Activated T-helper 2 cell treated with anti-CD3 and anti-CD28 coated beads, Interferon-gamma antibody, Interleukin-2, Interleukin-4, amounts not matched to agents 10 μg/mL and 5 μg/mL and 100 μg/mL, durations not matched to agents 14 hours and 24 hours and 36 hours (primary cell): ENCODE data around the gene PLP2. TPM values are rescaled to one million over a fixed set of nuclear protein-coding genes. Genes with fewer than 3 reads are reported as not detected.

ENCODE experiments used
- DNase-seq: peaks from one replicate; pipeline ENCODE4 v3.0.0; 2021; ENCODE audit warnings: low spot score
- H3K27ac Mint-ChIP-seq: one replicate; pipeline ENCODE4 v1.8.0; 2021; ENCODE audit warnings: mixed read lengths
- H3K27me3 Mint-ChIP-seq: one replicate; pipeline ENCODE4 v1.8.0; 2021; ENCODE audit warnings: low read depth, mixed read lengths
- H3K36me3 Mint-ChIP-seq: one replicate; pipeline ENCODE4 v1.8.0; 2021; ENCODE audit warnings: low read depth, mixed read lengths
- H3K4me1 Mint-ChIP-seq: one replicate; pipeline ENCODE4 v1.8.0; 2021; ENCODE audit warnings: low read depth, mixed read lengths
- H3K4me3 Mint-ChIP-seq: one replicate; pipeline ENCODE4 v1.8.0; 2021; ENCODE audit warnings: low read depth, mild to moderate bottlenecking, moderate library complexity, mixed read lengths
- H3K9me3 Mint-ChIP-seq: one replicate; pipeline ENCODE4 v1.8.0; 2021; ENCODE audit warnings: mixed read lengths
- intact Hi-C: fragments of 100-400 bp; cut with micrococcal nuclease; formaldehyde crosslinking; loops from one replicate; pipeline ENCODE4 v1.15.1; 2023
- total RNA-seq: library from RNA; stranded (reverse); gene quantifications from 2 replicates; pipeline ENCODE4 v1.2.3, GENCODE V29; 2022

PLP2 gene
- total RNA-seq, 1 donor from 2014 or later, result 116 TPM

DNA sequence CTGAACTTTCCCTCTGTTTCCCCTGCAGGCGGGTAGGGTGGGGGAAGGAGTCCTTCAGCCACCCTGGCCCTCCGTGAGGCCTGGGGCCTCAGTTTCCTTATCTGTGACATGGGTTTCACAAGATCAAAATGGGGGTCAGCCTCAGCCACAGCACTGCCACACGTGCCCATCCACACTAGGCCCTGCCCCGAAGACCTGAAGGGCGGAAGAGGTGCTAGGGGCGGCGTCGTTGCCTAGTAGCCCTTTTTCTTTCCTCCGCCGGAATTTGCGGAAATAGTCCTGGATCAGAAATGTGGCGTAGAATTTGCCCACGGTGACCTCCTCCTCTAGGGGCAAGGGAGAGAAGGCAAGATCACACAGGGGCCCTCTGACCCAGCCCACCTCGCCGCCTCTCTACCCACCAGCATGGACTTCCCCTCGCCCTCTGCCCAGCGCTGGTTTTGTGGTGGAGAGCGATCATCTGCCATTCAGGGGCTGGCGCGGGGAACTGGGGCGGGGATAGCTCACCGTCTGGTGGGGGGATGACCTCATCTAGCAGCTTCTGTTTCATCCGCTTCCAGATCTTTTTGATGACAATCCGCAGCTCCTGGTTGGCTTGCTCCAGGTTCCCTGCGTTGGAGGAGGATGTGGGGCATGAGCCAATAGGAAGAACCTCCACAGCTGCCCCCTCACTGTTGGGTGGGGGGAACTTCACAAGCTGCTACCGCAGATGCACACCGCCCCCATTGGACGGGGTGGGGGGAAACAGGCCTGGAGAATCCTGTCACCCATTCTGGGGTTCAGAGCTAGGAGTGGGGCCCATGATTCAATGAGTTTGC, 37.9 kb downstream of the PLP2 start:
- H3K27me3 Mint-ChIP-seq, result no peaks in the 10 kb centered on the region
- no peak overlapping the region for H3K27ac Mint-ChIP-seq
- H3K4me3 Mint-ChIP-seq, result no peak overlapping the region
- H3K36me3 Mint-ChIP-seq, result no peaks in the 10 kb centered on the region
- no peak for DNase-seq
- H3K9me3 Mint-ChIP-seq, result no peaks in the 10 kb centered on the region
- H3K4me1 Mint-ChIP-seq, result no peaks in the 10 kb centered on the region
- intact Hi-C loops, result no loop called here

- DNase-seq, result no peak
- H3K27me3 Mint-ChIP-seq, result no peaks in the 10 kb centered on the region
- H3K4me3 Mint-ChIP-seq, result no peak overlapping the region
- H3K36me3 Mint-ChIP-seq, result no peaks in the 10 kb centered on the region
- no peaks in the 10 kb centered on the region for H3K9me3 Mint-ChIP-seq
- intact Hi-C loops, result no loop called here
- no peaks in the 10 kb centered on the region for H3K4me1 Mint-ChIP-seq
- no peak overlapping the region for H3K27ac Mint-ChIP-seq
Observed at GRCh38 chrX:49210406-49210805, 38.7 kb downstream of the PLP2 start.

DNA sequence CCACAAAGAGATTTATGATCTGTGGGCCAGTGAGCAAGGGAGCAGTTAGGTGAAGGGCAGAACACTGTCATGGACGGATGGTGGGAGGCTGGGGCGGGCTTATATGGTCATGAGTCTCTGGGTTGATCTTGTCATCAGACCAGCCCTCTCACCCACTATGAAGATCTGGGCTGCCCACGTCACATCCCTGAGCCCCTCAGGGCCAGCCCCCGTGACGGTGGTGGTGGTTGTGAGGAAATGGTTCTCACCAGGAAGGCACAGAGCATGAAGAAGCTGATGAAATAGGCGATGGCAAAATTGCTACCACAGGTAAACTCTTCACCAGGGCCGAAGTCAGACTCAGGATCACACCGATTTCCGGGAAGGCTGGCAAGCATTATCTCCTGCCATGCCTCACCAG, 39.4 kb downstream of the PLP2 start:
- Mint-ChIP-seq H3K4me3 (no peak overlapping the region), H3K27me3 (no peaks in the 10 kb centered on the region), H3K9me3 (no peaks in the 10 kb centered on the region), H3K4me1 (no peaks in the 10 kb centered on the region), H3K27ac (no peak overlapping the region), H3K36me3 (no peaks in the 10 kb centered on the region)
- intact Hi-C loops, result no loop called here
- DNase-seq, result no peak

GRCh38 chrX:49212209-49212608, 40.5 kb downstream of the PLP2 start:
- Mint-ChIP-seq H3K27me3 (no peaks in the 10 kb centered on the region), H3K27ac (no peak overlapping the region), H3K4me3 (no peak overlapping the region), H3K4me1 (no peaks in the 10 kb centered on the region), H3K9me3 (no peaks in the 10 kb centered on the region), H3K36me3 (no peaks in the 10 kb centered on the region)
- intact Hi-C loops, result no loop called here
- no peak for DNase-seq

GRCh38 chrX:49212861-49213260, 41.2 kb downstream of the PLP2 start:
- intact Hi-C loops, result no loop called here
- H3K36me3 Mint-ChIP-seq, result no peaks in the 10 kb centered on the region
- no peak for DNase-seq
- H3K27me3 Mint-ChIP-seq, result no peaks in the 10 kb centered on the region
- H3K4me1 Mint-ChIP-seq, result no peaks in the 10 kb centered on the region
- H3K27ac Mint-ChIP-seq, result no peak overlapping the region
- H3K9me3 Mint-ChIP-seq, result no peaks in the 10 kb centered on the region
- H3K4me3 Mint-ChIP-seq, result no peak overlapping the region

GRCh38 chrX:49214416-49214815, 42.7 kb downstream of the PLP2 start:
- no peak overlapping the region for H3K27ac Mint-ChIP-seq
- no peaks in the 10 kb centered on the region for H3K36me3 Mint-ChIP-seq
- H3K9me3 Mint-ChIP-seq, result no peaks in the 10 kb centered on the region
- no peaks in the 10 kb centered on the region for H3K27me3 Mint-ChIP-seq
- no peaks in the 10 kb centered on the region for H3K4me1 Mint-ChIP-seq
- intact Hi-C loops, result no loop called here
- H3K4me3 Mint-ChIP-seq, result no peak overlapping the region
- no peak for DNase-seq

GRCh38 chrX:49214996-49215526, 43.4 kb downstream of the PLP2 start:
- no peak for DNase-seq
- no peak overlapping the region for H3K4me3 Mint-ChIP-seq
- H3K27me3 Mint-ChIP-seq, result no peaks in the 10 kb centered on the region
- no peaks in the 10 kb centered on the region for H3K4me1 Mint-ChIP-seq
- no peak overlapping the region for H3K27ac Mint-ChIP-seq
- no peaks in the 10 kb centered on the region for H3K36me3 Mint-ChIP-seq
- intact Hi-C loops, result no loop called here
- H3K9me3 Mint-ChIP-seq, result no peaks in the 10 kb centered on the region

GRCh38 chrX:49220100-49220499, 48.4 kb downstream of the PLP2 start:
- intact Hi-C loops, result no loop called here
- H3K4me3 Mint-ChIP-seq, result no peak overlapping the region
- H3K9me3 Mint-ChIP-seq, result no peaks in the 10 kb centered on the region
- no peaks in the 10 kb centered on the region for H3K4me1 Mint-ChIP-seq
- H3K27ac Mint-ChIP-seq, result no peak overlapping the region
- DNase-seq, result no peak
- no peaks in the 10 kb centered on the region for H3K36me3 Mint-ChIP-seq
- peaks cover 5% of the 10 kb centered on the region for H3K27me3 Mint-ChIP-seq

DNA sequence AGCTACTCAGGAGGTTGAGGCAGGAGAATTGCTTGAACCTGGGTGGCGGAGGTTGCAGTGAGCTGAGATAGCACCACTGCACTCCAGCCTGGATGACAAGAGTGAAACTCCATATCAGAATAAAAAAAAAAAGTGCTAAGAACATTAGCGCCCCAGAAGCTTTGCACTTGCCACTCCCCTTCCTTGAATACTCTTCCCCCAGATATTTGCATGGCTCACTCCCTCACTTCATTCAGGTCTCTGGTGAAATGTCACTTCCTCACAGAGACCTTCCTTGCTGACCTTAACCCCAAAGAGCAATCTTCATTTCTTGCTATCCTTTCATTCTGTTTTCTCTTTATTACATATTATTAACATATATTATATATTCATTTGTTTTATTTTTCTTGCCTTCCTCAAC, 50.2 kb downstream of the PLP2 start:
- intact Hi-C loops, result no loop called here
- no peak for DNase-seq
- H3K36me3 Mint-ChIP-seq, result no peaks in the 10 kb centered on the region
- no peaks in the 10 kb centered on the region for H3K9me3 Mint-ChIP-seq
- H3K4me3 Mint-ChIP-seq, result no peak overlapping the region
- peaks cover 5% of the 10 kb centered on the region for H3K27me3 Mint-ChIP-seq
- no peak overlapping the region for H3K27ac Mint-ChIP-seq
- no peaks in the 10 kb centered on the region for H3K4me1 Mint-ChIP-seq

Other genes with a start within 250 kb of the PLP2 start
- 73.9 and 77.9 TPM in 2 replicates for gene OTUD5, start 214.3 kb upstream of the PLP2 start, total RNA-seq
- 2.9 and 3.3 TPM in 2 replicates for gene KCND1, start 200.1 kb upstream of the PLP2 start, total RNA-seq
- gene GRIPAP1, start 169.6 kb upstream of the PLP2 start, total RNA-seq, result 86.5 and 93.1 TPM in 2 replicates
- gene TFE3, start 128.5 kb upstream of the PLP2 start, total RNA-seq, result 28.4 and 28.5 TPM in 2 replicates
- 4.6 and 6.6 TPM in 2 replicates for gene CCDC120, start 112.9 kb upstream of the PLP2 start, total RNA-seq
- gene PRAF2, start 97.9 kb upstream of the PLP2 start, total RNA-seq, result 14.2 and 14.4 TPM in 2 replicates
- 37.9 and 43.5 TPM in 2 replicates for gene WDR45, start 92.0 kb upstream of the PLP2 start, total RNA-seq
- gene GPKOW, start 48.2 kb upstream of the PLP2 start, total RNA-seq, result 25.8 and 26.3 TPM in 2 replicates
- 1.6 and 2.1 TPM in 2 replicates for gene MAGIX, start 9.1 kb upstream of the PLP2 start, total RNA-seq
- 24.5 and 26.9 TPM in 2 replicates for gene PRICKLE3, start 14.5 kb downstream of the PLP2 start, total RNA-seq
- 3.8 and 4.3 TPM in 2 replicates for gene SYP, start 28.3 kb downstream of the PLP2 start, total RNA-seq
- 0.23 and 0.32 TPM in 2 replicates for gene CACNA1F, start 61.4 kb downstream of the PLP2 start, total RNA-seq
- gene CCDC22, start 63.6 kb downstream of the PLP2 start, total RNA-seq, result 30.2 and 32.0 TPM in 2 replicates
- 28.9 and 29.4 TPM in 2 replicates for gene FOXP3, start 92.8 kb downstream of the PLP2 start, total RNA-seq
- gene PPP1R3F, start 97.9 kb downstream of the PLP2 start, total RNA-seq, result 7.9 and 10.1 TPM in 2 replicates
- not detected in 2 replicates for gene GAGE10, start 131.7 kb downstream of the PLP2 start, total RNA-seq
- not detected in 2 replicates for gene GAGE12J, start 150.1 kb downstream of the PLP2 start, total RNA-seq
- gene GAGE13, start 159.7 kb downstream of the PLP2 start, total RNA-seq, result not detected in 2 replicates